A549 (cell line): ENCODE results near the gene DNAH17.

Source experiments
- CEBPB ChIP-seq, 2 experiments: fragments of >200 bp in 1 of 2; sonication (Bioruptor Twin) in 1 of 2; formaldehyde crosslinking in 1 of 2; IDR thresholded peaks; 2 replicates each; pipeline ENCODE4 v1.6.1; 2012 to 2016
- CTCF ChIP-seq: fragments of >200 bp; sonication (Bioruptor Twin); formaldehyde crosslinking; IDR thresholded peaks from 3 replicates; pipeline ENCODE4 v1.5.1; 2016
- ELK1 ChIP-seq: fragments of 150-350 bp; IDR thresholded peaks from 2 replicates; pipeline ENCODE4 v1.6.1; 2014; ENCODE audit warnings: low read depth, mild to moderate bottlenecking, low read length
- JUN ChIP-seq, 2 experiments: fragments of >200 bp; sonication (Bioruptor Twin); formaldehyde crosslinking; IDR thresholded peaks; 2 replicates in 1 of 2; 3 replicates in 1 of 2; pipeline ENCODE4 v1.6.1; 2016 to 2017
- MYC ChIP-seq: IDR thresholded peaks from 2 replicates; pipeline ENCODE4 v1.6.1; 2012; ENCODE audit warnings: mild to moderate bottlenecking, inconsistent platforms, low read length, improper control_type of control experiment, borderline replicate concordance
- POLR2A ChIP-seq: IDR thresholded peaks from 2 replicates; pipeline ENCODE4 v1.6.1; 2012; ENCODE audit warnings: mild to moderate bottlenecking, low read length
- POLR2AphosphoS2 ChIP-seq: conservative IDR thresholded peaks from 2 replicates; pipeline ENCODE4 v1.6.1; 2012; ENCODE audit warnings: low read length, improper control_type of control experiment, inconsistent platforms
- RAD21 ChIP-seq, 2 experiments: fragments of >200 bp in 1 of 2; sonication (Bioruptor Twin) in 1 of 2; formaldehyde crosslinking in 1 of 2; IDR thresholded peaks in 1 of 2; conservative IDR thresholded peaks in 1 of 2; 2 replicates in 1 of 2; 3 replicates in 1 of 2; pipeline ENCODE4 v1.6.1; 2012 to 2018; ENCODE audit warnings: inconsistent platforms in 1 of 2
- RCOR1 ChIP-seq: fragments of 150-350 bp; IDR thresholded peaks from 2 replicates; pipeline ENCODE4 v1.6.1; 2014; ENCODE audit warnings: antibody characterized with exemption, low read length, low read depth
- RFX5 ChIP-seq: fragments of 450-650 bp; IDR thresholded peaks from 2 replicates; pipeline ENCODE4 v1.7.1; 2014; ENCODE audit warnings: antibody characterized with exemption, mild to moderate bottlenecking, moderate library complexity
- RNF2 ChIP-seq: fragments of 200-600 bp; sonication (generic); IDR thresholded peaks from 2 replicates; pipeline ENCODE4 v1.6.1; 2016; ENCODE audit warnings: low read depth, mild to moderate bottlenecking, antibody characterized with exemption, moderate library complexity, borderline replicate concordance
- TFCP2L1 ChIP-seq: fragments of 250-450 bp; sonication (Bioruptor Pico); IDR thresholded peaks from 2 replicates; pipeline ENCODE4 v1.5.0; 2021; ENCODE audit warnings: mild to moderate bottlenecking
- TF ChIP-seq, protein P1 (sequence below): fragments of 250-450 bp; sonication (Bioruptor Pico); IDR thresholded peaks from 2 replicates; pipeline ENCODE4 v1.5.0; 2021; ENCODE audit warnings: mild to moderate bottlenecking, moderate library complexity, borderline replicate concordance

DNA sequence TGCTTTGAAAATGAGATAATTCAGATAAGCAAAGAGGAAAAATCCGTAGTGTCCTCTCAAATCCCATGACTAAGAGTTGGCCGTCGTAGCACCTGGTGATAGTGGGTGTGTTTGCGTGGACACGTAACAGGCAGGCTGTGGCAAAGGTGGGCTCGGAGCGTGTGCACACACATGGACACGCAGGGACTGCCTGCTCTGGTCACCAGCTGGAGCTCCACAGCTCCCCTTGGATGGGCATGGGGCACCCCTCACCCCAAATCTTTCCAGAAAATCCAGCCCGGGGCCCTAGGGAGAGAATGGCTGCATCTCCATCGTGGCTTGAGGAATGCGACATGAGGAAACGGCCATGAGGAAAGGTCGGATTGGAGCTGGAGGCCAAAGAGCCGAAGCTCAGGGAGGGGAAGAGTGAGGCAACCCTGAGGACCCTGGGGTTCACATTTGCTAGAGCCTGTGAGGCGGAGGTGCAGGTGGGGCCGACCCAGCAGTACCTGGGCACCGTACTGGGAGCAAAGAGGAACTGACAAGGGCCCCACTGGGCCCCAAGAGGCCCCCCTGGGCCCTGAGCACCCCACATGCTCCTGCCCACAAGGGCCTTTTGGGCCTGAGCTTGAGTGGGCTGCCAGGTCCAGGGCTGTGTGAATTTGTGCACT, 51.6 kb downstream of the DNAH17 start:
- TF ChIP-seq RFX5 (no peak), RNF2 (no peak), RCOR1 (no peak), CTCF (no peak), TFCP2L1 (no peak), POLR2A (no peak), MYC (no peak), JUN (IDR thresholded peaks at IDR 0.05) (no peak), CEBPB (IDR thresholded peaks at IDR 0.05) (no peak), ELK1 (no peak), RAD21 (conservative IDR thresholded peaks at IDR 0.05 in 1 of 2, IDR thresholded peaks at IDR 0.05 in 1 of 2) (no peak), POLR2AphosphoS2 (no peak)
- TF ChIP-seq, protein P1, sequence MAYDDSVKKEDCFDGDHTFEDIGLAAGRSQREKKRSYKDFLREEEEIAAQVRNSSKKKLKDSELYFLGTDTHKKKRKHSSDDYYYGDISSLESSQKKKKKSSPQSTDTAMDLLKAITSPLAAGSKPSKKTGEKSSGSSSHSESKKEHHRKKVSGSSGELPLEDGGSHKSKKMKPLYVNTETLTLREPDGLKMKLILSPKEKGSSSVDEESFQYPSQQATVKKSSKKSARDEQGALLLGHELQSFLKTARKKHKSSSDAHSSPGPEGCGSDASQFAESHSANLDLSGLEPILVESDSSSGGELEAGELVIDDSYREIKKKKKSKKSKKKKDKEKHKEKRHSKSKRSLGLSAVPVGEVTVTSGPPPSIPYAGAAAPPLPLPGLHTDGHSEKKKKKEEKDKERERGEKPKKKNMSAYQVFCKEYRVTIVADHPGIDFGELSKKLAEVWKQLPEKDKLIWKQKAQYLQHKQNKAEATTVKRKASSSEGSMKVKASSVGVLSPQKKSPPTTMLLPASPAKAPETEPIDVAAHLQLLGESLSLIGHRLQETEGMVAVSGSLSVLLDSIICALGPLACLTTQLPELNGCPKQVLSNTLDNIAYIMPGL (CRISPR knock-in tag) = no peak
